ENCODE data around the gene ITGAE. TPM values are rescaled to one million over a fixed set of nuclear protein-coding genes. Genes with fewer than 3 reads are reported as not detected.

Gene ITGAE
- total RNA-seq, 2 donors from 2014 or later = 21.8 to 34.3 TPM

GRCh38 chr17:3813171-3813570 is 12.2 kb upstream of the ITGAE start:
- H3K27me3 ChIP-seq (ENCODE audit: control insufficient read depth, insufficient read depth, low read length, poor library complexity, severe bottlenecking) = no peaks in the 10 kb centered on the region
- H3K4me1 ChIP-seq (ENCODE audit: control insufficient read depth, insufficient read depth, low read length) = no peaks in the 10 kb centered on the region
- Mint-ChIP-seq H3K4me3 (no peak overlapping the region), H3K27ac (peak overlapping the region; percentile 48), H3K4me1 (no peaks in the 10 kb centered on the region), H3K27me3 (ENCODE audit: insufficient read depth) (no peaks in the 10 kb centered on the region), H3K36me3 (ENCODE audit: low read depth) (peaks cover 66% of the 10 kb centered on the region), H3K9me3 (no peaks in the 10 kb centered on the region)
- no peaks in the 10 kb centered on the region for H3K9me3 ChIP-seq (ENCODE audit: control insufficient read depth, low read length)
- no peak overlapping the region for H3K9ac ChIP-seq (ENCODE audit: extremely low read depth, low read length, poor library complexity, severe bottlenecking)
- H3K36me3 ChIP-seq (ENCODE audit: control insufficient read depth, insufficient read depth, low read length) = peaks cover 88% of the 10 kb centered on the region
- no peak overlapping the region for H3K4me3 ChIP-seq (ENCODE audit: low read length)
- no peak for TF ChIP-seq CTCF (conservative IDR thresholded peaks at IDR 0.05)
- no peak overlapping the region for H3K27ac ChIP-seq (ENCODE audit: low read depth, low read length)
- no peak for DNase-seq
- 94 to 95% methylated on average over 13 to 15 of the region's 15 CpGs for WGBS, 2 experiments (ENCODE audit: insufficient coverage in 1 of 2, insufficient read length in 1 of 2)

- Mint-ChIP-seq H3K27me3 (ENCODE audit: insufficient read depth) (no peaks in the 10 kb centered on the region), H3K4me3 (no peak overlapping the region), H3K36me3 (ENCODE audit: low read depth) (peaks cover 67% of the 10 kb centered on the region), H3K4me1 (no peaks in the 10 kb centered on the region), H3K27ac (peak overlapping the region; percentile 48), H3K9me3 (no peaks in the 10 kb centered on the region)
- no peak overlapping the region for H3K9ac ChIP-seq (ENCODE audit: extremely low read depth, low read length, poor library complexity, severe bottlenecking)
- H3K36me3 ChIP-seq (ENCODE audit: control insufficient read depth, insufficient read depth, low read length) = peaks cover 88% of the 10 kb centered on the region
- H3K27me3 ChIP-seq (ENCODE audit: control insufficient read depth, insufficient read depth, low read length, poor library complexity, severe bottlenecking) = no peaks in the 10 kb centered on the region
- H3K27ac ChIP-seq (ENCODE audit: low read depth, low read length) = no peak overlapping the region
- H3K4me3 ChIP-seq (ENCODE audit: low read length) = no peak overlapping the region
- no peak for TF ChIP-seq CTCF (conservative IDR thresholded peaks at IDR 0.05)
- no peaks in the 10 kb centered on the region for H3K4me1 ChIP-seq (ENCODE audit: control insufficient read depth, insufficient read depth, low read length)
- no peak for DNase-seq
- no peaks in the 10 kb centered on the region for H3K9me3 ChIP-seq (ENCODE audit: control insufficient read depth, low read length)
- 91 to 92% methylated on average over 7 to 12 of the region's 12 CpGs for WGBS, 2 experiments (ENCODE audit: insufficient coverage in 1 of 2, insufficient read length in 1 of 2)
Measured at GRCh38 chr17:3812771-3813170, 11.8 kb upstream of the ITGAE start.

GRCh38 chr17:3812284-3812683 is 11.3 kb upstream of the ITGAE start:
- no peak for DNase-seq
- Mint-ChIP-seq H3K4me3 (no peak overlapping the region), H3K27me3 (ENCODE audit: insufficient read depth) (no peaks in the 10 kb centered on the region), H3K36me3 (ENCODE audit: low read depth) (peaks cover 72% of the 10 kb centered on the region), H3K27ac (no peak overlapping the region), H3K9me3 (no peaks in the 10 kb centered on the region), H3K4me1 (no peaks in the 10 kb centered on the region)
- H3K27ac ChIP-seq (ENCODE audit: low read depth, low read length) = no peak overlapping the region
- H3K4me1 ChIP-seq (ENCODE audit: control insufficient read depth, insufficient read depth, low read length) = no peaks in the 10 kb centered on the region
- WGBS, 2 experiments (ENCODE audit: insufficient coverage in 1 of 2, insufficient read length in 1 of 2) = 96 to 100% methylated on average over 6 to 10 of the region's 10 CpGs
- no peak overlapping the region for H3K9ac ChIP-seq (ENCODE audit: extremely low read depth, low read length, poor library complexity, severe bottlenecking)
- peaks cover 88% of the 10 kb centered on the region for H3K36me3 ChIP-seq (ENCODE audit: control insufficient read depth, insufficient read depth, low read length)
- H3K27me3 ChIP-seq (ENCODE audit: control insufficient read depth, insufficient read depth, low read length, poor library complexity, severe bottlenecking) = no peaks in the 10 kb centered on the region
- no peak overlapping the region for H3K4me3 ChIP-seq (ENCODE audit: low read length)
- no peaks in the 10 kb centered on the region for H3K9me3 ChIP-seq (ENCODE audit: control insufficient read depth, low read length)
- TF ChIP-seq CTCF (conservative IDR thresholded peaks at IDR 0.05) = no peak
